Mucosa of stomach (tissue), 1 donor: Measurements from ENCODE around the gene NELFCD.
"Not testable (repeated sequence)": the region's sequence is repeated elsewhere in the genome, so short reads cannot be mapped to it uniquely, and the experiment has no call there.

Experiments used
- H3K27me3 ChIP-seq: one replicate; pipeline ENCODE4 v1.7.0; 2013; ENCODE audit warnings: mild to moderate bottlenecking, low read length; ENCODE audit not compliant: control insufficient read depth, insufficient read depth
- H3K36me3 ChIP-seq: one replicate; pipeline ENCODE4 v1.7.0; 2013; ENCODE audit warnings: low read length; ENCODE audit not compliant: control insufficient read depth, insufficient read depth
- H3K4me1 ChIP-seq: one replicate; pipeline ENCODE4 v1.7.0; 2013; ENCODE audit warnings: mild to moderate bottlenecking, low read length; ENCODE audit not compliant: control insufficient read depth, insufficient read depth
- H3K4me3 ChIP-seq: one replicate; pipeline ENCODE4 v1.7.0; 2013; ENCODE audit warnings: low read length
- H3K9ac ChIP-seq: one replicate; pipeline ENCODE4 v1.7.0; 2013; ENCODE audit warnings: mild to moderate bottlenecking, low read length, moderate library complexity
- H3K9me3 ChIP-seq: one replicate; pipeline ENCODE4 v1.7.0; 2013; ENCODE audit warnings: mild to moderate bottlenecking, low read length, moderate library complexity; ENCODE audit not compliant: control insufficient read depth
- donor health status: Pancreatic carcinoma.

The NELFCD gene

GRCh38 chr20:59041487-59041886 lies 60.4 kb downstream of the NELFCD start:
- Histone ChIP-seq H3K4me1 (peaks cover 22% of the 10 kb centered on the region), H3K9ac (peak overlapping the region; percentile 87), H3K4me3 (peak overlapping the region; percentile 46)
- H3K27me3 ChIP-seq, H3K36me3 ChIP-seq, H3K9me3 ChIP-seq: not testable (repeated sequence)

DNA sequence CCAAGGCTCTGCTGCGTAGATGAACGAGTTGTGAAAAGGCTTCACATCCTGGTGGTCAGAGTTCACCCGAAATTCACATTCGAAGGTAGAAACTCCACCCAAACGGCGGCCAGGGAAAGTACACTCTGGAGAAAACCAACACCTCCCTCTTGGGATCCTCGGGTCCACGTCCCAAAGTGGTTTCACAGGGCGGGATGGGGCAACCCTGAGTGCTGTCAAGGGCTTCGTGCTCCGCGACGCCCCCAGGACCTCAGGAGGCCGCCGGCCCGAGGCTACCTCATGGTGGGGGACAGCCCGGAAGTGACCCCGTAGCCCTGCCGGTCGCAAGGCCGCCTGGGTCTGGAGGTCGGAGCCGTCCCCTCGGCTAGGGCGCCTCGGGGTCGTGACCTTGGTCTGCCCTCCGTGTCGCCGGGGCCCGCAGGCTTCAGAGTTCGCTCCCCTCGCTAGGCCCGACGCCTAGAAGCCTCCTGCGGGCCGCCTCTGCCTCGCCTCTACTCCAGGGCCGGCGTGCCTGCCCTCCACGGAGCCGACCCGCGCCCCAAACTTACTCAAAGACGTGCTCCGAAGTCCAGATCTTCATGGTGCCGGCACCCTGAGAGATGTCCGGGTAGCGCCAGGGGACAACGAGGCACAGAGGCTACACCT lies 61.2 kb downstream of the NELFCD start, which contains the start of gene PRELID3B:
TSS of gene PRELID3B (minus strand) at position 636 of the 645 bp plus-strand sequence. CDS start at position 580, 56 bp downstream.
- H3K9ac ChIP-seq = peak within 1 kb of the TSS; percentile 87
- no peaks in the 10 kb centered on the region for H3K9me3 ChIP-seq
- peak within 1 kb of the TSS; percentile 46 for H3K4me3 ChIP-seq
- peaks cover 28% of the 10 kb centered on the region for H3K4me1 ChIP-seq
- H3K36me3 ChIP-seq = no peaks in the 10 kb centered on the region
- H3K27me3 ChIP-seq = no peaks in the 10 kb centered on the region

DNA sequence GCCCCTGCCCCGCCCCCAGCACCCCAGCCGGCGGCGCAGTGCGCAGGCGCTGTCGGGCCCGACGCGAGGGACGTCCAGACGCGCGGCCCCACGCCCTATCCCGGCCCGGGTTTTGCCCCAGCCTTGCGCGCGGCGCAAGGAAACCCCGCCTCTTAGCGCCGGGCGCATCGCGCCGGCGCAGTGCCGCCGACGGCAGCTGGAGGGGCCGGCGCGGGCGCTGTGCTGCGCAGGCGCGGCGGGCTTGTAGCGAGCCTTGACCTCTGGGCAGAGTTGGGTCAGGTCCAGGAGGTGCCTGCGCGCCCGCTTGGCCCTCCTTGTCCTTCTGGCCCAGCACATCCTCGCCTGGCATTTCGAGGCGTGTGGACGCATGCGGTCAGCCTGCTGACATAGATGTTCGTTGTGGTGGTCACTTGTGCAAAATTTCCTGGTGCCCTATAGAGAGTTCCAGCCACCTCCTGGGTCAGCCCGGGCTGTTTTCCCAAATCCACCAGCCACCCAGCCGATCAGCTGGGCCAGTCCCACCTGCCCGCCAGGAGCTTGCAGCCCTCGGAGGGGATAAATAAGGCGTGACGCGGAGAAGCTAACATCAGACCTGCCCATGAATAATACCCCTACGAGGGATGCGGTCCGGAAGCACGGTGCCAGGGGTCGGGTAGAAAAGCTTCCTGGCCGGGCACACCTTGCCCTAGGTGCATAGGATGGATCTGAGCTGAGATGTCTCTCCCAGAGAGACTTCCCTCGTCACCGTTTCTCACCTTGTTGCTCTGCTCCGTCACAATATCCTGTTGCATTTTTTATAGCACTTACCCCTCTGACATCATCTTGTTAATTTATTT lies 62.0 kb downstream of the NELFCD start:
- H3K9ac ChIP-seq = peak overlapping the region; percentile 87
- peaks cover 33% of the 10 kb centered on the region for H3K4me1 ChIP-seq
- no peaks in the 10 kb centered on the region for H3K9me3 ChIP-seq
- H3K36me3 ChIP-seq = no peaks in the 10 kb centered on the region
- H3K27me3 ChIP-seq = no peaks in the 10 kb centered on the region
- H3K4me3 ChIP-seq = peak overlapping the region; percentile 46

DNA sequence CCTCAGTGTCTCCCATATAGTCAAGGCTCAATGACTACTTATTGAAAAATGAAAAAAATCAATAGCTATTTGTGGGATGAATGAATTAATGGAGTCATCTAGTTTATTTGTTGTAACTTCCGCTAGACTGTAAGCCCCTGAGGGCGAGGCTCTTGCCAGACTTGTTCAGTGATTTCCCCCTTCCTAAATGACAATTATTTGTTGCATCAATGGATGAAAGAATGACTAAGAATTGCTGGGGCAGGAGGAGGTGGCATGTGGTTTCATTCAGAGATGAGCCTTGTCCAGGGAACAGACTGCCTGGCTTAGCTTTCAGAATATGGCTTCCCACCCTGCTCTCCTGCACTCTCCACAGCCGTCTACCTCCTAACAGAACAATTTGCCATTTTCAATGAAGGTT lies 62.6 kb downstream of the NELFCD start:
- Histone ChIP-seq H3K9me3 (no peaks in the 10 kb centered on the region), H3K4me3 (no peak overlapping the region), H3K27me3 (no peaks in the 10 kb centered on the region), H3K9ac (no peak overlapping the region), H3K36me3 (no peaks in the 10 kb centered on the region), H3K4me1 (peaks cover 33% of the 10 kb centered on the region)

DNA sequence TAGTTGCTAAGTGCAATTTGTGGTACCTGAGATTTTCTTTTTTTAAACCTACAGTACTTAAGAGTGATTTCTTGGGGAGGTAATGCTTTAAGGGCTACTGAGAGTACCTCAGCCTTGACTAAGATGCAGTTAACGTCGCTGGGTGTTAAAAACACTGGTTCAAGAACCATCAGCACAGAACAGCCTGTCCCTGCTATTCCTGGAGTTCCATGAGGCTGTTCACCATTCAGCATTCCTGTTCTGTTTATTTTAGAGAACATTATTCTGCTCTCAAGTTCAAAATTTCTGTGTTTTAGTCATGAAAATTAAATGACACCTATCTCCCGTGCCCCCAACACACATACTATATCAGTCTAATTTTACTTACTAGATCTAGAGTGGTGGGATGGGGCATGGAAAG lies 63.2 kb downstream of the NELFCD start:
- Histone ChIP-seq H3K4me3 (no peak overlapping the region), H3K4me1 (peaks cover 34% of the 10 kb centered on the region), H3K9me3 (no peaks in the 10 kb centered on the region), H3K9ac (no peak overlapping the region), H3K27me3 (no peaks in the 10 kb centered on the region), H3K36me3 (no peaks in the 10 kb centered on the region)
